ACC112 (cell line): ENCODE measurements around the gene CDC14A.

Experiments
- H2AFZ ChIP-seq: fragments of 200-600 bp; sonication (generic); one replicate; pipeline ENCODE4 v1.6.0; 2017; ENCODE audit warnings: antibody characterized with exemption, low read length; ENCODE audit not compliant: unreplicated experiment
- H3K27ac ChIP-seq: fragments of 200-600 bp; sonication (generic); 2 replicates; pipeline ENCODE4 v1.5.1; 2014; ENCODE audit warnings: low read depth, mild to moderate bottlenecking, antibody characterized with exemption, low read length, moderate library complexity
- H3K27me3 ChIP-seq: fragments of 200-600 bp; sonication (generic); 2 replicates; pipeline ENCODE4 v1.6.1; 2014; ENCODE audit warnings: mild to moderate bottlenecking, antibody characterized with exemption, low read length, moderate library complexity, mixed read lengths; ENCODE audit not compliant: insufficient read depth
- H3K36me3 ChIP-seq: fragments of 200-600 bp; sonication (generic); 2 replicates; pipeline ENCODE4 v1.6.1; 2016; ENCODE audit warnings: mild to moderate bottlenecking, antibody characterized with exemption, low read length, moderate library complexity, mixed read lengths; ENCODE audit not compliant: insufficient read depth
- H3K4me1 ChIP-seq: fragments of 200-600 bp; sonication (generic); one replicate; pipeline ENCODE4 v1.6.1; 2016; ENCODE audit warnings: low read length, mixed read lengths; ENCODE audit not compliant: insufficient read depth, unreplicated experiment, control insufficient read depth
- H3K4me3 ChIP-seq: fragments of 200-600 bp; sonication (generic); 2 replicates; pipeline ENCODE4 v1.5.1; 2014; ENCODE audit warnings: mild to moderate bottlenecking, low read depth, low read length
- H3K79me2 ChIP-seq: fragments of 200-600 bp; sonication (generic); one replicate; pipeline ENCODE4 v1.6.0; 2016; ENCODE audit warnings: low read length; ENCODE audit not compliant: control insufficient read depth, unreplicated experiment, insufficient read depth

CDC14A gene

DNA sequence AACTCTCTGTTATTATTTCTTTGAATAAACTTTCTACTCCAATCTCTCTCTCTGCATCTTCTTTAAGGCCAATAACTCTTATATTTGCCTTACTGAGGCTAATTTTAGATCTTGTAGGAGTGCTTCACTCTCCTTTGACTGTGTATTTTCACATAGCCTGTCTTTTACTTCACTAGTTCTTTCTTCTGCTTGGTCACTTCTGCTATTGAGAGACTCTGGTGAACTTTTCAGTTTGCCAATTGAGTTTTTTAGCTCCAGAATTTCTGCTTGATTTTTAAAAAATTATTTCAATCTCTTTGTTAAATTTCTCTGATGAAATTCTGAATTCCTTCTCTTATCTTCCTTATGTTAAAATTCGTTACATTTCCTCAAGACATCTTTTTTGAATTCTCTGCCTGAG is 203.9 kb downstream of the CDC14A start:
- no peak overlapping the region for H3K27ac ChIP-seq
- H3K79me2 ChIP-seq = no peaks in the 10 kb centered on the region
- no peak overlapping the region for H2AFZ ChIP-seq
- no peaks in the 10 kb centered on the region for H3K4me1 ChIP-seq
- no peaks in the 10 kb centered on the region for H3K36me3 ChIP-seq
- no peak overlapping the region for H3K4me3 ChIP-seq
- H3K27me3 ChIP-seq = no peaks in the 10 kb centered on the region

DNA sequence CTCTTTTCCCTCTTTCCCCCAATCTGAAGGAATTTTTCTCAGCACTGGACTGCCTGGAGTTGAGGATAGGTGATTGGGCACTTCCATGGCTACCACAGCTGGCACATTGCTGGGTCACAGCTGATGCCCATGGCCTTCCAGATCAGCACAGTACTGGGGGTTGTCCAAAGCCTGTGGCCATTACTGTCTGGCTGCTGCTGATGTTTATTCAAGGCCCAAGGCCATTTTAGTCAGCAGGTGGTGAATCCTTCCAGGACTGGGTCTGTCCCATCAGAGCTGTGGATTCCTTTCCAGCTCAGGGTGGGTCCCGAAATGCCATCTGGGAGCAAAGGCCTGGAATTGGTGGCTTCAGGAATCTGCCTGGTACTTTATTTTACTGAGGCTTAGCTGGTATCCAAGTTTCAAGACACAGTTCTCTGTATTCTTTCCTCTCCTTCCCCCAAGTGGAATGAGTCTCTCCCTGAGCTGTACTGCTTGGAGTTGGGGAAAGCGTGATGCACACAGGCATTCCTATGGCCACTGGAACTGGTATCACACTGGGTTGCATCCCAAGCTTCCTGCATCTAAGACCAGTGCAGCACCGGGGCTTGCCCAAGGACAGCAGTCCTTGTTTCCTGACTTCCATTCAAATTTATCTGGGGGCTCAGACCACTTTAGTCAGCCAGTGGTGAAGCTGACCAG is 204.8 kb downstream of the CDC14A start:
- Histone ChIP-seq H3K27ac (no peak overlapping the region), H3K36me3 (no peaks in the 10 kb centered on the region), H3K79me2 (no peaks in the 10 kb centered on the region), H2AFZ (no peak overlapping the region), H3K4me3 (no peak overlapping the region), H3K4me1 (no peaks in the 10 kb centered on the region), H3K27me3 (no peaks in the 10 kb centered on the region)

DNA sequence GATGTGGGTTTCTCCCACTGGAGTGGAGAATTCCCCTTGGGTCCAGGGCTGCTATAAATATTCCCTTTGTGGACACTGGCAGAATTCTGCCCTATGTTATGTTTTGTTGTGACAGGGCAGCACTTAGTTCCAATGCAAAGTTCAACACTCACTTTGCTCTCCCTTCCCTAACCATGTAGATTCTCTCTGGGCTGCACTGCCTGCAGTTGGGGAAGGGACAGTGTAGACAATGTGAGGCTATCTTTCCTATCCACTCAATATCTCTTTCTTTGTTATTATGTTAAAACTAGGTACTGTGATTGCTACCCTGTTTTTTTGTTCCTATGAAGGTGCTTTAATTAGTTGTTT is 205.3 kb downstream of the CDC14A start:
- no peaks in the 10 kb centered on the region for H3K36me3 ChIP-seq
- no peak overlapping the region for H2AFZ ChIP-seq
- no peaks in the 10 kb centered on the region for H3K27me3 ChIP-seq
- H3K4me3 ChIP-seq = no peak overlapping the region
- no peak overlapping the region for H3K27ac ChIP-seq
- H3K79me2 ChIP-seq = no peaks in the 10 kb centered on the region
- no peaks in the 10 kb centered on the region for H3K4me1 ChIP-seq

DNA sequence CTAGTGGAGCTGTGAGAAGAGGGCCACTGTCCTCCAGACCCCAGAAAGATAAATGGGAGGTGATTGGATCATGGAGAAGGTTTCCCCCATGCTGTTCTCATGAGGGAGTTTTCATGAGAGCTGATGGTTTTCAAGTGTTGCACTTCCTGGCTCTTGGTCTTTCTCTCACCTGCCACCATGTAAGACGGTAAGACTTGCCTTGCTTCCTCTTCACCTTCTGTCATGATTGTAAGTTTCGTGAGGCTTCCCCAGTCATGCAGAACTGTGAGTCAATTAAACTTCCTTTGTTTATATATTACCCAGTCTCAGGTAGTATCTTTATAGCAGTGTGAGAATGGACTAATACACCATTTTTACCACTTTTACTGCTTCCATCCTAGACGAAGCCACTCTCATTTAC is 213.2 kb downstream of the CDC14A start:
- H3K79me2 ChIP-seq = no peaks in the 10 kb centered on the region
- no peak overlapping the region for H3K4me3 ChIP-seq
- H3K27ac ChIP-seq = no peak overlapping the region
- H2AFZ ChIP-seq = no peak overlapping the region
- no peaks in the 10 kb centered on the region for H3K27me3 ChIP-seq
- no peaks in the 10 kb centered on the region for H3K4me1 ChIP-seq
- no peaks in the 10 kb centered on the region for H3K36me3 ChIP-seq

DNA sequence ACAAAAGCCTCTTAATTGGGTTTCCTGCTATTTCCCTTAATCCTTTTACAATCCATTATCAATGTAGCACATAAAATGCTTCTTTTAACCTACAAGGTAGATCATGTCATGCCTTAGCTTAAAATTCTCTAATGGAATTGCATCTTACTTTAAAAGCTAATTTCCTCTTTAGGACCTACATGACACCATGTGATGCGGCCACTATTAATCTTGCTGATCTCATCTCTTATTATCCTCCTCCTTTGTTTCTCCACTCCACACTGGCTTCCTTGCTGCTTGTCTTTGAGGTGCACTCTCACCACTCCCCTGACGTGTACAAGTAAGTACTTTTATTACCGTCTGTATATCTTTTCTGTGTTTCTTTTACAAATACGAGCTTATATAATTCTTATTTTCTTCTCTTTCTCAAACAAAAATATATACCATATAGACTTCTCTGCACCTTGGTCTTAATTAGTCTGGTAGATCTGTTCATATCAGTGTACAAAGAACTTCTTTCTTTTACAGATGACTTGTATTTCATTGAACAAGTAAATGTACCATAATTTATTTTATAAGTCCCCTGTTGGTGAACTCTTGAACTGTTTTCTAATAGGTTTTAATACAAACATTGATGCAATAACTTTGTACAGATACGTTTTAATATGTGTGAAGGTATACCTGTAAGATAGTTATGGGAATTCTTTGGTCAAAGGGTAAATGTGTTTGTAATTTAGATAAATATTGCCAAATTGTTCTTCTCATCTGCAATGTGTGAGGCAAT is 213.8 kb downstream of the CDC14A start:
- no peaks in the 10 kb centered on the region for H3K27me3 ChIP-seq
- no peak overlapping the region for H3K27ac ChIP-seq
- H3K36me3 ChIP-seq = no peaks in the 10 kb centered on the region
- no peak overlapping the region for H3K4me3 ChIP-seq
- no peaks in the 10 kb centered on the region for H3K79me2 ChIP-seq
- H3K4me1 ChIP-seq = no peaks in the 10 kb centered on the region
- H2AFZ ChIP-seq = no peak overlapping the region

DNA sequence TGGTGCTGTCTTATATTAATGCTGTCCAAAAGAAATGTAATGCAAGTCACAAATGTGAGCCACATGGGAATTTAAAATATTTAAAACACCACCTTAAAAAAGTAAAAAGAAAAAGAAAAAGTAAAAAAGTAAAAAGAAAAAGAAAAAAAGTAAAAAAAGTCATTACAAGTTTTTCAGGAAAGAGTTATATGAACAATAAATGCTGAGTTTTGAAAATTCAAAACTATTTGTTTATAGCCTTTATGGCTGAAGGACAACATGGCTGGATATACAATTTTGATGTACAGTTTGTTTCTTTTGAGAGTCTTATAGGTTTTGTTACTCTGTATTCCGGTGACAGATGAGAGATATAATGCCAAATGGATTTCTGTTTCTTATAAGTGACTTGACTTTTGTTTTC is 214.8 kb downstream of the CDC14A start:
- no peaks in the 10 kb centered on the region for H3K4me1 ChIP-seq
- H3K36me3 ChIP-seq = no peaks in the 10 kb centered on the region
- no peak overlapping the region for H3K4me3 ChIP-seq
- no peak overlapping the region for H3K27ac ChIP-seq
- H3K27me3 ChIP-seq = no peaks in the 10 kb centered on the region
- no peaks in the 10 kb centered on the region for H3K79me2 ChIP-seq
- no peak overlapping the region for H2AFZ ChIP-seq
